Skeletal muscle satellite cell (primary cell): ENCODE measurements around the gene EML1.

Experiments
- H3K27me3 ChIP-seq: 2 replicates; pipeline ENCODE4 v1.7.0; 2013; ENCODE audit warnings: low read length; ENCODE audit not compliant: control insufficient read depth, insufficient read depth
- H3K36me3 ChIP-seq: 2 replicates; pipeline ENCODE4 v1.7.0; 2013; ENCODE audit warnings: mild to moderate bottlenecking, control low read depth, low read length; ENCODE audit not compliant: insufficient read depth
- H3K4me1 ChIP-seq: 2 replicates; pipeline ENCODE4 v1.7.0; 2013; ENCODE audit warnings: low read length; ENCODE audit not compliant: control insufficient read depth, insufficient read depth
- H3K4me2 ChIP-seq: 2 replicates; pipeline ENCODE4 v1.7.0; 2013; ENCODE audit warnings: mild to moderate bottlenecking, low read length
- H3K4me3 ChIP-seq: 2 replicates; pipeline ENCODE4 v1.7.0; 2013; ENCODE audit warnings: low read length
- H3K9ac ChIP-seq: 2 replicates; pipeline ENCODE4 v1.7.0; 2013; ENCODE audit warnings: mild to moderate bottlenecking, low read depth, low read length, moderate library complexity
- H3K9me3 ChIP-seq: replicated peaks from 2 replicates; pipeline ENCODE4 v1.7.0; 2013; ENCODE audit warnings: mild to moderate bottlenecking, control low read depth, low read length

The EML1 gene

GRCh38 chr14:99750746-99751450, 42.3 kb upstream of the EML1 start:
- Histone ChIP-seq H3K9ac (no peak overlapping the region), H3K27me3 (peaks cover 6% of the 10 kb centered on the region)

GRCh38 chr14:99751539-99752485, 41.4 kb upstream of the EML1 start:
- H3K9ac ChIP-seq, result peak overlapping the region; percentile 79
- H3K4me2 ChIP-seq, result peak overlapping the region; percentile 66
- peak overlapping the region; percentile 48 for H3K4me3 ChIP-seq
- H3K36me3 ChIP-seq, result no peaks in the 10 kb centered on the region
- no peaks in the 10 kb centered on the region for H3K9me3 ChIP-seq
- peaks cover 6% of the 10 kb centered on the region for H3K27me3 ChIP-seq
- peaks cover 53% of the 10 kb centered on the region for H3K4me1 ChIP-seq

More at GRCh38 chr14:99750746-99751450, 42.3 kb upstream of the EML1 start:
- Histone ChIP-seq H3K4me1 (peaks cover 53% of the 10 kb centered on the region), H3K9me3 (no peaks in the 10 kb centered on the region), H3K4me3 (no peak overlapping the region), H3K4me2 (no peak overlapping the region), H3K36me3 (no peaks in the 10 kb centered on the region)

GRCh38 chr14:99752486-99753121, 40.6 kb upstream of the EML1 start:
- H3K9ac ChIP-seq, result peak overlapping the region; percentile 79
- H3K4me1 ChIP-seq, result peaks cover 59% of the 10 kb centered on the region

GRCh38 chr14:99753225-99754140, 39.7 kb upstream of the EML1 start:
- H3K4me2 ChIP-seq, result peak overlapping the region; percentile 68
- H3K4me3 ChIP-seq, result peak overlapping the region; percentile 5
- no peaks in the 10 kb centered on the region for H3K36me3 ChIP-seq
- no peaks in the 10 kb centered on the region for H3K9me3 ChIP-seq
- H3K4me1 ChIP-seq, result peaks cover 67% of the 10 kb centered on the region
- peak overlapping the region; percentile 70 for H3K9ac ChIP-seq
- peaks cover 6% of the 10 kb centered on the region for H3K27me3 ChIP-seq

More at GRCh38 chr14:99752486-99753121, 40.6 kb upstream of the EML1 start:
- H3K27me3 ChIP-seq, result peaks cover 6% of the 10 kb centered on the region
- no peaks in the 10 kb centered on the region for H3K9me3 ChIP-seq
- peak overlapping the region; percentile 48 for H3K4me3 ChIP-seq
- H3K4me2 ChIP-seq, result peak overlapping the region; percentile 66
- no peaks in the 10 kb centered on the region for H3K36me3 ChIP-seq

DNA sequence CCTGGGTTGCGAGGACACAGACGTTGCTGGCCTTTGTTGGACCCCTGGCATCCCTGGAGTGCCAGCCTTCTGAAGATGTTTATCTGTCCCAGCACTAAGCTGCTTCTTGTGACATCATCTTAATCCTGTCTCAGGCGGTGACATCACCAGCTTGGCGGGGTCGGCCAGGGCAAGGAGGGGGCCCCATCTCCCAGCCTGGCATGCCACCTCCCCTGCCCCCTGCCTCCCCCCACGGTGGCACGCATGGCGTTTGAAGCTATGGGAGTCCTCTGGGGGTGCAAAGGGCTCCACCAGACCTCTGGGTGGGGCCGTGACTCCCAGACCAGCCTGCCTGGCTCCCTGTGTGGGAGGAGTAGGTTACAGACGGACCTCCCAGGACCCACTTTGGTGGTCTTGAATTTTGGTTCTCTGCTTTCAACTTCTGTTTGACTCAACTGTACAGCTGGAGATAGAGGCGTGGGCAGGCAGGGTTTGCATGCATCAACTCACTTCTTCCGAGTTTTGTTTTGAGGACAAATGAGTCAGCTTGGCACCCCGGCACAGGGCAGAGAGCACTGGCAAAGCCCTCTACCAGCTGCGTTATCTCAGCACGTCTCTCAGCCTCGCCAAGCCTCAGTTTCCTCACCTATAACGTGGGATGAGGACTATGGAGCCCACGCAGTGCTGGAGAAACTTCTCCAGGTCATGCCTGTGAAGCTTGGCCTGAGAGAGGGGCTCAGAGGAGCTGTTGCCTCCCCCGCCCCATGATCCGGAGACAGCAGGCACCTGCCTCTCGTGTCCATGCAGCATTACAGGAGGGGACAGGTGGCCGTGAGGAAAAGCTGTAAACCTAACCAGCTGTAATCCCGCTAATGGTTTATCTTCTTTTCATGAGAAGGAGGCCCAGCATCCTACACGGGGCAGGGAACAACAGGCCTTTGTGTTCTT, 38.8 kb upstream of the EML1 start:
- peak overlapping the region; percentile 68 for H3K4me2 ChIP-seq
- no peaks in the 10 kb centered on the region for H3K9me3 ChIP-seq
- peak overlapping the region; percentile 44 for H3K4me3 ChIP-seq
- H3K4me1 ChIP-seq, result peaks cover 76% of the 10 kb centered on the region
- no peaks in the 10 kb centered on the region for H3K36me3 ChIP-seq
- peaks cover 6% of the 10 kb centered on the region for H3K27me3 ChIP-seq
- H3K9ac ChIP-seq, result peak overlapping the region; percentile 70

DNA sequence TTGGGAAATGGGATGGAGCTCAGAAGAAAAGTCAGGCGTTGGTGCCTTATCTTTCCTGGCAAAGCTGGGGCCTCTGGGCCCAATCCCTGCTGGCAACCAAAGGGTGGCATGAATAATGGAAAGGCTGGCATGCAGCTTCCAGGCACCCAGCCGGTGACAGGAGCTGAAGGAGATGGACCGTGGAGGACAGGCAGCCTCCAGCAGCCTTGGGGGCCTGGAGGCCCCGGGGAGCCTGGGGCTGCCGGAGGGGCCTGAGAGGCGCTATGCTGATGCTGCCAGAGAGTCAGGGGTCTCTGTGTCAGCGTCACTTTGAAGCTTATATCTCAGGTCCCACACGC, 38.2 kb upstream of the EML1 start:
- Histone ChIP-seq H3K27me3 (peaks cover 6% of the 10 kb centered on the region), H3K9me3 (no peaks in the 10 kb centered on the region), H3K4me3 (peak overlapping the region; percentile 10), H3K9ac (peak overlapping the region; percentile 57), H3K4me1 (peaks cover 80% of the 10 kb centered on the region), H3K36me3 (no peaks in the 10 kb centered on the region), H3K4me2 (peak overlapping the region; percentile 68)

GRCh38 chr14:99755629-99756603, 37.3 kb upstream of the EML1 start:
- Histone ChIP-seq H3K36me3 (no peaks in the 10 kb centered on the region), H3K27me3 (no peaks in the 10 kb centered on the region), H3K4me1 (peaks cover 80% of the 10 kb centered on the region), H3K9me3 (no peaks in the 10 kb centered on the region), H3K9ac (peak overlapping the region; percentile 57), H3K4me3 (no peak overlapping the region), H3K4me2 (peak overlapping the region; percentile 46)

DNA sequence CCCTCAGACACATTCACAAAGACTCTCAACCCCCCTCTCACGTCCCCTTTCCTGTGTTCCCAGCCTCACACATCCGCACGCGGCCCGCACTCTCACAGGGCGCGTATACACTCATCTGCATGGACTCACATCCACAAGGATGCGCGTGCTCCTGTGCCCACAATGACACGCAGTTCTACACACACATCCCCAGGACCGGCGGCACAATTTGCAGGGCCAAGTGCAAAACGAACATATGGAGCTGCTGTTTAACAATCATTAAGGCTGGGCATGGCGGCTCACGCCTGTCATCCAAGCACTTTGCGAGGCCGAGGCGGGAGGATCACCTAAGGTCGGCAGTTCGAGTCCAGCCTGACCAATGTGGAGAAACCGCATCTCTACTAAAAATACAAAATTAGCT, 36.4 kb upstream of the EML1 start:
- Histone ChIP-seq H3K4me3 (no peak overlapping the region), H3K9me3 (no peaks in the 10 kb centered on the region), H3K4me1 (peaks cover 77% of the 10 kb centered on the region), H3K27me3 (no peaks in the 10 kb centered on the region), H3K36me3 (no peaks in the 10 kb centered on the region), H3K4me2 (peak overlapping the region; percentile 46), H3K9ac (peak overlapping the region; percentile 43)

DNA sequence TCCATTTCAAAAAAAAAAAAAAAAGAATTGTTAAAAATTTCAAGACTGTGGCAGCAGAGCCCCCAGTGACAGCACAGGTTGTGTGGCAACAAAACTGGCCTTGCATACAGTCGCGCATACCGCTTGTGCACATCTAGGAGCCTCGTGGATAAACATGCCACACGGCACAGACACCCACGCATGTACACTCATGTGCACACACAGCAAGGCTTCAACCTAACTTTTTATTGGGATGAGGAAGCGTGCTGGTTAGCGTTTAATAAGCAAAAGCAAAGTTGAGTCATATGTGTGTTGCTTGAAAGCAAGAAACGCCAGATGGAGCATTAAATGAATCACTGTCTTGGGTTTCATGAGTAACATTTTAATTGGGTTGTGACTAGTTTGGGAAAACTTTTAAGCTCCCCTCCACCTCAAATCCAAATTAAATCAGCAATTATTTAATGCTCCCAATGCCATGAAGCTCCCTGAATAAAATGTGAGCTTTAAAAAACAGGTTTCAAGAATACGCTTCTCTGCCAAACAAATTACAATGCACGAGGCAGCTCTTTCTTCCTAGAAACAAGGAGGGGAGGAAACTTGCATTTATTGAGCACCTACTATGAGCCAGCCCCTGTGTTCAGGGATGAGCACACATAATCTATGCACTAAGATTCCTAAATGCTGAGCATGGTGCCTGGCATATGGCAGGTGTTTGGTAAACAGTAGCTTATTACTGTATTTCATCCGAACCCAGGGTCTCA, 35.7 kb upstream of the EML1 start:
- H3K27me3 ChIP-seq, result no peaks in the 10 kb centered on the region
- peaks cover 70% of the 10 kb centered on the region for H3K4me1 ChIP-seq
- peak overlapping the region; percentile 4 for H3K4me3 ChIP-seq
- peak overlapping the region; percentile 59 for H3K4me2 ChIP-seq
- peak overlapping the region; percentile 76 for H3K9ac ChIP-seq
- no peaks in the 10 kb centered on the region for H3K9me3 ChIP-seq
- H3K36me3 ChIP-seq, result no peaks in the 10 kb centered on the region
